ENCODE measurements around the gene PCDH9. TPM values are rescaled to one million over a fixed set of nuclear protein-coding genes. Genes with fewer than 3 reads are reported as not detected.

PCDH9 gene
- total and polyA plus RNA-seq, 2 of the 13 experiments (the other 11 are each of a cell fraction or from before 2014, with no cell fraction given): 0.09 TPM; not detected in 1

- no peaks in the 10 kb centered on the region for H3K9me3 ChIP-seq (ENCODE audit: low read length)
- TF ChIP-seq ZNF564 (CRISPR knock-in tag; IDR thresholded peaks at IDR 0.05): no peak
- no peak for ATAC-seq
- FAIRE-seq: no peak
- in situ Hi-C loops (cut with HindIII; ENCODE audit: extremely low pct_ligation_motif_present, low pct_unique_long_range_greater_than_20kb): no loop called here
- ChIA-PET CTCF (ENCODE audit: low intra/inter-chr PET ratio, low total read pairs) (no interaction called here), POLR2A (no interaction called here)
- no peak overlapping the region for H3K9ac ChIP-seq (ENCODE audit: insufficient read depth, low read depth, low read length)
- H3K4me3 ChIP-seq (replicated peaks in 1 of 3; ENCODE audit: insufficient read depth in 1 of 3, low read depth in 2 of 3, low read length in 3 of 3): no peak overlapping the region
- no peaks in the 10 kb centered on the region for H4K20me1 ChIP-seq (ENCODE audit: insufficient read depth, low read length)
- WGBS (ENCODE audit: low lambda C conversion rate): 0% methylated on average over 2 of the region's 2 CpGs
- H2AFZ ChIP-seq (ENCODE audit: low read length): no peak overlapping the region
- intact Hi-C loops (cut with micrococcal nuclease; ENCODE audit: unreplicated experiment): no loop called here
- no peak overlapping the region for H3K27ac ChIP-seq (ENCODE audit: extremely low read length, insufficient read depth, low read length)
- DNase-seq (ENCODE audit: low spot score): no peak
- H3K4me1 ChIP-seq (ENCODE audit: insufficient read depth, low read length): no peaks in the 10 kb centered on the region
- no peaks in the 10 kb centered on the region for H3K27me3 ChIP-seq (ENCODE audit: control insufficient read depth in 1 of 2, insufficient read depth in 2 of 2, low read length in 2 of 2)
- no peak overlapping the region for H3K4me2 ChIP-seq (ENCODE audit: low read depth, low read length)
- BruUV-seq (replicated peaks): no TSS peak
- H3K36me3 ChIP-seq (replicated peaks in 1 of 2; ENCODE audit: control insufficient read depth in 1 of 2, insufficient read depth in 2 of 2, low read length in 2 of 2): no peaks in the 10 kb centered on the region
- H3K79me2 ChIP-seq (ENCODE audit: insufficient read depth, low read length): no peaks in the 10 kb centered on the region
Measured at GRCh38 chr13:66377569-66377968, 852.6 kb downstream of the PCDH9 start.

GRCh38 chr13:66375756-66376155 lies 854.4 kb downstream of the PCDH9 start:
- H3K27me3 ChIP-seq (ENCODE audit: control insufficient read depth in 1 of 2, insufficient read depth in 2 of 2, low read length in 2 of 2): no peaks in the 10 kb centered on the region
- no peaks in the 10 kb centered on the region for H3K9me3 ChIP-seq (ENCODE audit: low read length)
- DNase-seq (ENCODE audit: low spot score) (no peak), FAIRE-seq (no peak), ATAC-seq (no peak)
- BruUV-seq (replicated peaks): no TSS peak
- intact Hi-C loops (cut with micrococcal nuclease; ENCODE audit: unreplicated experiment): no loop called here
- H3K36me3 ChIP-seq (replicated peaks in 1 of 2; ENCODE audit: control insufficient read depth in 1 of 2, insufficient read depth in 2 of 2, low read length in 2 of 2): no peaks in the 10 kb centered on the region
- no peak overlapping the region for H3K4me3 ChIP-seq (replicated peaks in 1 of 3; ENCODE audit: insufficient read depth in 1 of 3, low read depth in 2 of 3, low read length in 3 of 3)
- no peak overlapping the region for H3K4me2 ChIP-seq (ENCODE audit: low read depth, low read length)
- H4K20me1 ChIP-seq (ENCODE audit: insufficient read depth, low read length): no peaks in the 10 kb centered on the region
- H3K9ac ChIP-seq (ENCODE audit: insufficient read depth, low read depth, low read length): no peak overlapping the region
- in situ Hi-C loops (cut with HindIII; ENCODE audit: extremely low pct_ligation_motif_present, low pct_unique_long_range_greater_than_20kb): no loop called here
- H3K4me1 ChIP-seq (ENCODE audit: insufficient read depth, low read length): no peaks in the 10 kb centered on the region
- no peaks in the 10 kb centered on the region for H3K79me2 ChIP-seq (ENCODE audit: insufficient read depth, low read length)
- ChIA-PET CTCF (ENCODE audit: low intra/inter-chr PET ratio, low total read pairs) (no interaction called here), POLR2A (no interaction called here)
- 0% methylated on average over 2 of the region's 2 CpGs for WGBS (ENCODE audit: low lambda C conversion rate)
- H3K27ac ChIP-seq (ENCODE audit: extremely low read length, insufficient read depth, low read length): no peak overlapping the region
- H2AFZ ChIP-seq (ENCODE audit: low read length): no peak overlapping the region
- TF ChIP-seq ZBTB20 (CRISPR knock-in tag; IDR thresholded peaks at IDR 0.05; ENCODE audit: borderline replicate concordance, low read depth) (no peak), ZNF234 (CRISPR knock-in tag; conservative IDR thresholded peaks at IDR 0.05) (no peak), ZNF710 (CRISPR knock-in tag; IDR thresholded peaks at IDR 0.05; ENCODE audit: borderline replicate concordance) (no peak), ZNF263 (CRISPR knock-in tag; IDR thresholded peaks at IDR 0.05) (no peak), KLF13 (CRISPR knock-in tag; IDR thresholded peaks at IDR 0.05) (no peak), XBP1 (CRISPR knock-in tag; IDR thresholded peaks at IDR 0.05) (no peak), MYNN (CRISPR knock-in tag; IDR thresholded peaks at IDR 0.05; ENCODE audit: low read depth) (no peak), EHMT2 (IDR thresholded peaks at IDR 0.05; ENCODE audit: borderline replicate concordance, low read depth, low read length) (no peak), BRD4 (CRISPR knock-in tag; IDR thresholded peaks at IDR 0.05) (no peak), ATF4 (CRISPR knock-in tag; IDR thresholded peaks at IDR 0.05) (no peak), ZNF839 (CRISPR knock-in tag; IDR thresholded peaks at IDR 0.05; ENCODE audit: borderline replicate concordance) (no peak), ZMAT3 (CRISPR knock-in tag; conservative IDR thresholded peaks at IDR 0.05) (no peak), E2F2 (CRISPR knock-in tag; IDR thresholded peaks at IDR 0.05; ENCODE audit: borderline replicate concordance) (no peak), TARDBP (CRISPR knock-in tag; IDR thresholded peaks at IDR 0.05) (no peak), ZMAT5 (CRISPR knock-in tag; IDR thresholded peaks at IDR 0.05; ENCODE audit: borderline replicate concordance, low read depth) (no peak)
